Subcutaneous abdominal adipose tissue (tissue), 5 donors: ENCODE data around the gene GHRL.

Experiments
- H3K27ac ChIP-seq: one replicate; pipeline ENCODE4 v1.7.0; 2013; ENCODE audit warnings: low read depth, mild to moderate bottlenecking, inconsistent platforms, low read length, moderate library complexity
- H3K27me3 ChIP-seq, 5 donors: one replicate each; pipeline ENCODE4 v1.7.0; 2013; ENCODE audit warnings: low read length in 5 of 5, inconsistent platforms in 1 of 5; ENCODE audit not compliant: control insufficient read depth in 5 of 5, insufficient read depth in 4 of 5
- H3K36me3 ChIP-seq, 5 donors: one replicate each; pipeline ENCODE4 v1.7.0; 2013; ENCODE audit warnings: low read length in 5 of 5; ENCODE audit not compliant: control insufficient read depth in 5 of 5, insufficient read depth in 5 of 5
- H3K4me1 ChIP-seq, 5 donors: one replicate each; pipeline ENCODE4 v1.7.0; 2013; ENCODE audit warnings: low read length in 5 of 5, mild to moderate bottlenecking in 3 of 5, moderate library complexity in 1 of 5; ENCODE audit not compliant: control insufficient read depth in 5 of 5, insufficient read depth in 5 of 5
- H3K4me3 ChIP-seq, 5 donors: one replicate each; pipeline ENCODE4 v1.7.0; 2013; ENCODE audit warnings: low read length in 5 of 5, low read depth in 1 of 5
- H3K9ac ChIP-seq, 5 donors: one replicate each; pipeline ENCODE4 v1.7.0; 2013; ENCODE audit warnings: low read length in 5 of 5, mild to moderate bottlenecking in 4 of 5, moderate library complexity in 3 of 5
- H3K9me3 ChIP-seq, 5 donors: one replicate each; pipeline ENCODE4 v1.7.0; 2013; ENCODE audit warnings: low read length in 5 of 5; ENCODE audit not compliant: control insufficient read depth in 5 of 5
- donor health status: healthy.
- donor health status: healthy.
- donor health status: healthy.
- donor health status: healthy.
- donor health status: healthy.

GHRL gene

GRCh38 chr3:10315771-10316344, 23.1 kb upstream of the GHRL start:
- H3K36me3 ChIP-seq = peaks cover 8 to 77% (median 73%) of the 10 kb centered on the region in 5 donors
- H3K4me3 ChIP-seq = no peak overlapping the region
- no peak overlapping the region for H3K27ac ChIP-seq

GRCh38 chr3:10315101-10315500, 22.4 kb upstream of the GHRL start:
- H3K27me3 ChIP-seq = no peaks in the 10 kb centered on the region
- no peak overlapping the region for H3K4me3 ChIP-seq
- H3K9me3 ChIP-seq = no peaks in the 10 kb centered on the region
- H3K27ac ChIP-seq = no peak overlapping the region
- H3K9ac ChIP-seq = no peak overlapping the region
- H3K36me3 ChIP-seq = peaks cover 13 to 84% (median 80%) of the 10 kb centered on the region in 5 donors
- H3K4me1 ChIP-seq = peaks cover 6 to 19% (median 17%) of the 10 kb centered on the region in 5 donors

More at GRCh38 chr3:10315771-10316344, 23.1 kb upstream of the GHRL start:
- H3K9me3 ChIP-seq = no peaks in the 10 kb centered on the region
- H3K9ac ChIP-seq = no peak overlapping the region
- peaks cover 7 to 24% (median 21%) of the 10 kb centered on the region in 5 donors for H3K4me1 ChIP-seq
- H3K27me3 ChIP-seq = no peaks in the 10 kb centered on the region

GRCh38 chr3:10312861-10313260, 20.1 kb upstream of the GHRL start:
- Histone ChIP-seq H3K4me3 (no peak overlapping the region), H3K9ac (no peak overlapping the region), H3K9me3 (no peaks in the 10 kb centered on the region), H3K36me3 (peaks cover 22 to 93% (median 83%) of the 10 kb centered on the region in 5 donors), H3K27ac (no peak overlapping the region), H3K4me1 (peaks cover 0 to 7% (median 5%) of the 10 kb centered on the region in 5 donors), H3K27me3 (no peaks in the 10 kb centered on the region)

GRCh38 chr3:10312391-10312790, 19.6 kb upstream of the GHRL start:
- H3K9me3 ChIP-seq = no peaks in the 10 kb centered on the region
- H3K36me3 ChIP-seq = peaks cover 22 to 93% (median 83%) of the 10 kb centered on the region in 5 donors
- H3K4me3 ChIP-seq = no peak overlapping the region
- H3K4me1 ChIP-seq = peaks cover 0 to 7% (median 5%) of the 10 kb centered on the region in 5 donors
- H3K27me3 ChIP-seq = no peaks in the 10 kb centered on the region
- no peak overlapping the region for H3K9ac ChIP-seq
- H3K27ac ChIP-seq = no peak overlapping the region

GRCh38 chr3:10311710-10312109, 19.0 kb upstream of the GHRL start:
- no peak overlapping the region for H3K27ac ChIP-seq

GRCh38 chr3:10310578-10310977, 17.8 kb upstream of the GHRL start:
- Histone ChIP-seq H3K4me1 (peaks cover 0 to 5% (median 0%) of the 10 kb centered on the region in 5 donors), H3K27ac (no peak overlapping the region), H3K4me3 (no peak overlapping the region), H3K36me3 (peaks cover 28 to 92% (median 86%) of the 10 kb centered on the region in 5 donors), H3K9me3 (no peaks in the 10 kb centered on the region), H3K27me3 (no peaks in the 10 kb centered on the region), H3K9ac (no peak overlapping the region)

More at GRCh38 chr3:10311710-10312109, 19.0 kb upstream of the GHRL start:
- Histone ChIP-seq H3K9me3 (no peaks in the 10 kb centered on the region), H3K27me3 (no peaks in the 10 kb centered on the region), H3K4me1 (peaks cover 0 to 7% (median 5%) of the 10 kb centered on the region in 5 donors), H3K9ac (no peak overlapping the region), H3K4me3 (no peak overlapping the region), H3K36me3 (peaks cover 23 to 92% (median 85%) of the 10 kb centered on the region in 5 donors)

- Histone ChIP-seq H3K27me3 (no peaks in the 10 kb centered on the region), H3K4me3 (no peak overlapping the region), H3K27ac (no peak overlapping the region), H3K36me3 (peaks cover 30 to 93% (median 88%) of the 10 kb centered on the region in 5 donors), H3K4me1 (peaks cover 0 to 5% (median 0%) of the 10 kb centered on the region in 5 donors), H3K9ac (no peak overlapping the region), H3K9me3 (no peaks in the 10 kb centered on the region)
These were observed 17.0 kb upstream of the GHRL start for GRCh38 chr3:10309736-10310135.

- Histone ChIP-seq H3K4me1 (peaks cover 0 to 5% (median 0%) of the 10 kb centered on the region in 5 donors), H3K27me3 (no peaks in the 10 kb centered on the region), H3K36me3 (peaks cover 23 to 93% (median 89%) of the 10 kb centered on the region in 5 donors), H3K9me3 (no peaks in the 10 kb centered on the region), H3K9ac (no peak overlapping the region), H3K27ac (no peak overlapping the region), H3K4me3 (no peak overlapping the region)
These were observed 15.9 kb upstream of the GHRL start for GRCh38 chr3:10308678-10309077.

- H3K36me3 ChIP-seq = peaks cover 23 to 93% (median 87%) of the 10 kb centered on the region in 5 donors
These were observed 13.4 kb upstream of the GHRL start for GRCh38 chr3:10306156-10306555.

GRCh38 chr3:10305331-10305902, 12.7 kb upstream of the GHRL start:
- H3K27me3 ChIP-seq = no peaks in the 10 kb centered on the region
- no peak overlapping the region for H3K4me3 ChIP-seq
- H3K9me3 ChIP-seq = no peaks in the 10 kb centered on the region
- H3K9ac ChIP-seq = no peak overlapping the region
- peaks cover 0 to 5% (median 0%) of the 10 kb centered on the region in 5 donors for H3K4me1 ChIP-seq
- H3K36me3 ChIP-seq = peaks cover 22 to 93% (median 87%) of the 10 kb centered on the region in 5 donors
- no peak overlapping the region for H3K27ac ChIP-seq

More at GRCh38 chr3:10306156-10306555, 13.4 kb upstream of the GHRL start:
- Histone ChIP-seq H3K4me1 (peaks cover 0 to 5% (median 0%) of the 10 kb centered on the region in 5 donors), H3K27ac (no peak overlapping the region), H3K4me3 (no peak overlapping the region), H3K9ac (no peak overlapping the region), H3K9me3 (no peaks in the 10 kb centered on the region), H3K27me3 (no peaks in the 10 kb centered on the region)
